Iris pigment epithelial cell (primary cell): ENCODE results near the gene PAM.
"Not testable (repeated sequence)": the region's sequence is repeated elsewhere in the genome, so short reads cannot be mapped to it uniquely, and the experiment has no call there.

Experiments used
- DNase-seq: peaks from one replicate; pipeline ENCODE4 v3.0.0-alpha.2; 2011; ENCODE audit warnings: low read depth

Gene PAM

GRCh38 chr5:103066326-103066725 lies 311.2 kb downstream of the PAM start:
- DNase-seq = peak; percentile 5

GRCh38 chr5:103073500-103073899 lies 318.4 kb downstream of the PAM start:
- not testable (repeated sequence) for DNase-seq

- no peak for DNase-seq
Measured at GRCh38 chr5:103075442-103075841, 320.3 kb downstream of the PAM start.
